HG02840 (cell line): Measurements from ENCODE around the gene YY2.
"Not testable (repeated sequence)": the region's sequence is repeated elsewhere in the genome, so short reads cannot be mapped to it uniquely, and the experiment has no call there.

Source experiments
- ATAC-seq: cut with Tn5 transposase; IDR thresholded peaks from one replicate; pipeline ENCODE4 v1.9.1; 2021; ENCODE audit warnings: mild to moderate bottlenecking, moderate library complexity, moderate number of reproducible peaks; ENCODE audit not compliant: unreplicated experiment, low FRiP score

The YY2 gene

DNA sequence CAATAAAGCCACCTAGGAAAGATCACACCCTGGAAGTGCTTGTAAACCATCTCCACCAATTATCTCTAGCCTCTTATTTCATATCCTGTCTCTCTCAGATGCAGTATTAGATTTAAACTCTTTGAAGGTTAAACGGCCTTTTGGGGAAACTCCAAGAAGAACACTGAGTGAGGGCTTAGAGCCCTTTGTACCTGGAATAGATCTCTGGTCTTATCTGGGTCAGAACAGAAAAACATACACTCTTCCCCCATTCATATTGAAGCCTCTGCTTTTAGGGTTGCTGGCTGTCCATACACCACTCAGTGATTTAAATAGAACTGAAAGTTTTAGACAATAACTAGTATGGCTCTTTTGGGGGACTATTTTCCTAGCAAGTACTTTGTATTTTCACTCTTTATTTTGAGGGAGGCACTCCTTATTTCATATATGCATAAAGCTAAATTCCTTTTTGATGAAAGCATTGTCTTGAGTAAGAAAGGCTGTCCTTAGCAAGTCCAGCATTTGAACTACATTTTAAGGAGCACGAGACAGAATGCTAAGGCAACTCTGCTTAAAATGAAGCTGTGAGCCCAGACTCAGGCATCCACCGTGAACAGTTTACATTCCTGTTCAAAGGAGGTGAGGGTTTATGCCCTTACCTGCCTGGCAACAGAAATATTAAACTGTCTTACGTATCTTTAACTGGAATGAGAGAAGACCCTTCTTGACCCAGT lies 17.4 kb downstream of the YY2 start:
- ATAC-seq = no peak

GRCh38 chrX:21874182-21874581 lies 18.4 kb downstream of the YY2 start:
- ATAC-seq = not testable (repeated sequence)

- ATAC-seq = no peak
Observed at GRCh38 chrX:21875013-21875412, 19.2 kb downstream of the YY2 start.

DNA sequence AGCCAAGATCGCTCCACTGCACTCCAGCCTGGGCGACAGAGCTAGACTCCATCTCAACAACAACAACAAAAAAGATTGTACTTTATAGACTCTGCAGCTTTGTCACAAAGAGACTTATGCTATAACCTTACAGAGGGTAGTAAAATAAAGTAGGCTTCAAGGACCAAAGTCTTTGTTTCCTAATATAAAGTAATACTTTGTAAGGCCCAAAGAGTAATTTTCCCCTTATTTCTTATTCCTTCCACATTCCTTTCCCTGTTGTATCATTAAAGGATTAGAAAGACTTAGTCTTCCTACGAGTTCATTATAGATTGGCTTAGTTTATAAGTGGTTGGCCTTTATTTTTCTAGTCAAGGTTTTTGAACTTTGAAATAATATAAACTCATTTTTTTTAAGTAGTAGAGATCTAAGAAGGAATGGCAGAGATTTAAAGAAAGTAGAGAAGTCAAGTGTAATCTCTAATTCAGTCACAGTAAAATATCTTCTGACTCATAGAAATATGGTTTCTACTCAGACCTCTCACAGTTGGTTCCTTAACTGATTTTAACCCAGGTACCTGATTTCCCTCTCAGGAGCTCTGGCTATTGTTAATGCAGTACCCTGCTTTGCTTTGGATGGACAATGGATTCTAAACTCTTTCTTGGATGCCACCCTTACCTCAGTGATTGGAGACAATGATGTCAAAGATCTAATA lies 26.2 kb downstream of the YY2 start:
- no peak for ATAC-seq

GRCh38 chrX:21883258-21883657 lies 27.5 kb downstream of the YY2 start:
- ATAC-seq = no peak

DNA sequence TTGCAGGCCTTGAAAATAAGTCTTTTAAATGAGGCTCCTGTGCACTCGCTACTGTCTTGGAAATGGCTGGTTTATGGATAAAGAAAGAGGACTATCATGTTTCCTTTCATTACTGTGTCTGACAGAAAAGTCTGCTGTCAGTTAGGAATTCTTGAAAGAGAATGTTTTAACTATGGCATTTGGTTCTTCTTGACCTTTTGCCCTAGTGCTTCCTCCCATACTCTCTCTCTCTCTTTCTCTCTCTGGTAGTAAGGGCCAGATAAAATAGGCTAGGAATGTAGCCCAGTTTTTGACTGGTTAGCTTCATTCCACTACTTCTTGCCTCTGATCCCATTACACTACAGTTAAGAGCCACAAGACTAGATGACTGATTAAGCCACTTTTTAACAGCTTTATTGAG lies 29.8 kb downstream of the YY2 start:
- ATAC-seq = no peak

GRCh38 chrX:21905313-21905712 lies 49.5 kb downstream of the YY2 start:
- no peak for ATAC-seq

- no peak for ATAC-seq
Observed at GRCh38 chrX:21905953-21906352, 50.2 kb downstream of the YY2 start.

- ATAC-seq = no peak
Observed at GRCh38 chrX:21907260-21907659, 51.5 kb downstream of the YY2 start.
